ENCODE data around the gene CNGA4.

CNGA4 gene

GRCh38 chr11:6206456-6207180, 32.3 kb upstream of the CNGA4 start:
- Histone ChIP-seq H3K4me3 (ENCODE audit: low read length, poor library complexity, severe bottlenecking) (no peak overlapping the region), H3K36me3 (ENCODE audit: insufficient read depth, low read length) (peaks cover 7% of the 10 kb centered on the region; the same call in 1 of the 2 replicates), H3K9me3 (ENCODE audit: insufficient read depth, low read depth, low read length) (no peaks in the 10 kb centered on the region), H3K4me2 (ENCODE audit: low read depth, low read length, poor library complexity, severe bottlenecking) (no peak overlapping the region), H4K20me1 (ENCODE audit: insufficient read depth, low read length, poor library complexity, severe bottlenecking) (no peaks in the 10 kb centered on the region), H3K79me2 (ENCODE audit: insufficient read depth, low read length) (no peaks in the 10 kb centered on the region), H3K4me1 (ENCODE audit: insufficient read depth, low read length, poor library complexity, severe bottlenecking) (peaks cover 5% of the 10 kb centered on the region), H3K9me2 (replicated peaks; ENCODE audit: low read depth, low read length) (no peaks in the 10 kb centered on the region), H2AFZ (ENCODE audit: low read length) (no peak overlapping the region), H3F3A (ENCODE audit: low read depth) (no peaks in the 10 kb centered on the region), H3K9ac (ENCODE audit: low read depth, low read length, poor library complexity, severe bottlenecking) (no peak overlapping the region), H3K27me3 (ENCODE audit: insufficient read depth, low read length, poor library complexity, severe bottlenecking) (no peaks in the 10 kb centered on the region)
- no peak for TF ChIP-seq CTCF (conservative IDR thresholded peaks at IDR 0.05; ENCODE audit: low read length)
- no peak for TF ChIP-seq EZH2phosphoT487 (IDR thresholded peaks at IDR 0.05; ENCODE audit: borderline replicate concordance)

DNA sequence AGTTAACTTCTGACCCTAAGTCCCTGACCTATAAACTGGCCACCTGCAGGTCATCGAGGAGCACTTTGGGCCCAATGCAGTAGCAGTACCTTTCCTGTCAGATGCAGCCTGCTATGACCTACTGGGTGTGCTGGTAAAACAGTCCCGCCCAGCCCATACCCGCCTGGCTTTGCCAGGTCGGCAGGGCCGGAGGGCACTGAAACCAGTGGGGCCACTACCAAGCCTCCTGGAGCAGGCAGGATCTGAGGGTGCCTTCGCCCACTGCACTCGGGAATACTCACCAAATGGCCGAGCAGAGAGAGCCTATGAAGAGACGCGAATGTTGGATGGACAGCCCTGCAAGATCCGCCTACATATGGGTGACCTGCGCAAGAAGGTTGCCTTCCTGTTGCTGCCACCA, 29.1 kb upstream of the CNGA4 start:
- H3K4me1 ChIP-seq (ENCODE audit: insufficient read depth, low read length, poor library complexity, severe bottlenecking) = no peaks in the 10 kb centered on the region
- H3F3A ChIP-seq (ENCODE audit: low read depth) = no peaks in the 10 kb centered on the region
- H3K9me2 ChIP-seq (replicated peaks; ENCODE audit: low read depth, low read length) = no peaks in the 10 kb centered on the region
- no peaks in the 10 kb centered on the region for H3K9me3 ChIP-seq (ENCODE audit: insufficient read depth, low read depth, low read length)
- H3K36me3 ChIP-seq (ENCODE audit: insufficient read depth, low read length) = peaks cover 27% of the 10 kb centered on the region; the same call in 1 of the 2 replicates
- no peaks in the 10 kb centered on the region for H3K79me2 ChIP-seq (ENCODE audit: insufficient read depth, low read length)
- no peak overlapping the region for H3K4me2 ChIP-seq (ENCODE audit: low read depth, low read length, poor library complexity, severe bottlenecking)
- H3K27me3 ChIP-seq (ENCODE audit: insufficient read depth, low read length, poor library complexity, severe bottlenecking) = no peaks in the 10 kb centered on the region
- no peak overlapping the region for H2AFZ ChIP-seq (ENCODE audit: low read length)
- no peaks in the 10 kb centered on the region for H4K20me1 ChIP-seq (ENCODE audit: insufficient read depth, low read length, poor library complexity, severe bottlenecking)
- H3K4me3 ChIP-seq (ENCODE audit: low read length, poor library complexity, severe bottlenecking) = no peak overlapping the region
- no peak for TF ChIP-seq CTCF (conservative IDR thresholded peaks at IDR 0.05; ENCODE audit: low read length)
- no peak for TF ChIP-seq EZH2phosphoT487 (IDR thresholded peaks at IDR 0.05; ENCODE audit: borderline replicate concordance)
- H3K9ac ChIP-seq (ENCODE audit: low read depth, low read length, poor library complexity, severe bottlenecking) = no peak overlapping the region

- TF ChIP-seq CTCF (conservative IDR thresholded peaks at IDR 0.05; ENCODE audit: low read length) = no peak
- TF ChIP-seq EZH2phosphoT487 (IDR thresholded peaks at IDR 0.05; ENCODE audit: borderline replicate concordance) = no peak
- Histone ChIP-seq H3K9me3 (ENCODE audit: insufficient read depth, low read depth, low read length) (no peaks in the 10 kb centered on the region), H3F3A (ENCODE audit: low read depth) (no peaks in the 10 kb centered on the region), H3K36me3 (ENCODE audit: insufficient read depth, low read length) (peaks cover 33% of the 10 kb centered on the region; the same call in 1 of the 2 replicates), H3K27me3 (ENCODE audit: insufficient read depth, low read length, poor library complexity, severe bottlenecking) (no peaks in the 10 kb centered on the region), H3K4me3 (ENCODE audit: low read length, poor library complexity, severe bottlenecking) (no peak overlapping the region), H3K4me1 (ENCODE audit: insufficient read depth, low read length, poor library complexity, severe bottlenecking) (no peaks in the 10 kb centered on the region), H4K20me1 (ENCODE audit: insufficient read depth, low read length, poor library complexity, severe bottlenecking) (no peaks in the 10 kb centered on the region), H2AFZ (ENCODE audit: low read length) (no peak overlapping the region), H3K9me2 (replicated peaks; ENCODE audit: low read depth, low read length) (no peaks in the 10 kb centered on the region), H3K9ac (ENCODE audit: low read depth, low read length, poor library complexity, severe bottlenecking) (no peak overlapping the region), H3K79me2 (ENCODE audit: insufficient read depth, low read length) (no peaks in the 10 kb centered on the region), H3K4me2 (ENCODE audit: low read depth, low read length, poor library complexity, severe bottlenecking) (no peak overlapping the region)
Measured at GRCh38 chr11:6210274-6210955, 28.5 kb upstream of the CNGA4 start.
